Measurements from ENCODE around the gene CRBN.

DNA sequence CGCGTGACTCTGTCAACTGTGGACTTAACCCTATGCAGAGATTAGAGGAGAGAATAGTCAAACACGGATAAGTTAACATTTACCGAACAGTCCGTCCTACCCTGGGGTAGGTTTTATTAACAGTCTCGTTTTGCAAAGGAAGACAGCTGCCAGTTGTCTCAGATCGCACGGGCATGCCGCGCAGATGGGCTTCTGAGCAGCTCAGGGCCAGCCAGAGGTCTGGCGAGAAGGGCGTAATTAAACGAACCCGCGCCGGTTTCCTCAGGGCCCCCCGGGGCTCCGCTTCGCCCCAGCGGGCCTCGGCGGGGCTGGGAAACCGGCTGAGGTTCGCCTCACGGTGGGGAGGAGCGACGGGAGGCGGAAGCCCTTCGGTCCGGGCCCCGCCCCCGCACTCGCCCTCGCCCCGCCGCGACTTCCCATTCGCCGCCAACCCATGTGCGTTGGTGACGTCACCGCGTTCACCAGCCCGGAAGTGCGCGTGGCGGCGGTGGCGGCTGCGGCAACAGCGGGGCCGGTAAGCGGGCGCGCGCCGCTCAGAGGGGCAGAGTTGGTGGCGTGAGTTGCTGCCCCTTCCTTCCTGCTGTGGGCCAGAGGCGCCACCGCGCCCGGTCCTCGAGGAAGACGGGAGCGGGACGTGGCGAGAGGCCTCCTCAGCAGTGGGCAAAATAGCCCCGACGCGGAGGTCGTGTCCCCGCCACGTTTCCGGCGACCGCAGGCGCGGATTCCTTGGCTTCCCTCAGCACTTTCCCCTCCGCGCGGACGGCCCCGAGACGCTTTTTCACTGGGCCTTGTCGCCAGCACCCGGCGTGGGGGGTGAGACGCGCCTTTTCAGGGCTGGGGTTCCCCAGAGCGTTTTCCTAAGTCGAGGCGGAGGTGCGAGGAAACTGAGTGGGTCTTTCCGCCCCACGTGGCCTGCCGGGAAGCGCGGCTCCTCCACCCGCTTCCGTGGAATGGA is 52.7 kb downstream of the CRBN start, which contains the start of gene TRNT1:
- TF ChIP-seq, protein P1, sequence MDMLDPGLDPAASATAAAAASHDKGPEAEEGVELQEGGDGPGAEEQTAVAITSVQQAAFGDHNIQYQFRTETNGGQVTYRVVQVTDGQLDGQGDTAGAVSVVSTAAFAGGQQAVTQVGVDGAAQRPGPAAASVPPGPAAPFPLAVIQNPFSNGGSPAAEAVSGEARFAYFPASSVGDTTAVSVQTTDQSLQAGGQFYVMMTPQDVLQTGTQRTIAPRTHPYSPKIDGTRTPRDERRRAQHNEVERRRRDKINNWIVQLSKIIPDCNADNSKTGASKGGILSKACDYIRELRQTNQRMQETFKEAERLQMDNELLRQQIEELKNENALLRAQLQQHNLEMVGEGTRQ (CRISPR knock-in tag; IDR thresholded peaks at IDR 0.05), result peak; percentile 72
- no peak for TF ChIP-seq ZNF282 (CRISPR knock-in tag; IDR thresholded peaks at IDR 0.05)
- peak; percentile 94 for TF ChIP-seq ZBTB1 (CRISPR knock-in tag; IDR thresholded peaks at IDR 0.05; ENCODE audit: borderline replicate concordance, low read depth)
- no peak for TF ChIP-seq DIDO1 (tag; IDR thresholded peaks at IDR 0.05; ENCODE audit: low read depth)
- TF ChIP-seq BCL6 (CRISPR knock-in tag; IDR thresholded peaks at IDR 0.05), result no peak
- TF ChIP-seq ZSCAN29 (IDR thresholded peaks at IDR 0.05), result 0 out of 2 replicates have a peak, but pooled peaks have one; percentile 20

Data from K562 (cell line).